ENCODE measurements around the gene URM1. TPM values are rescaled to one million over a fixed set of nuclear protein-coding genes. Genes with fewer than 3 reads are reported as not detected.

URM1 gene
- 22.0 and 41.8 TPM in 2 replicates for total RNA-seq

GRCh38 chr9:128370752-128371629 is at the start of gene URM1:
URM1 (plus strand) TSS chr9:128371374; CDS start chr9:128371381, 7 bp downstream.

GRCh38 chr9:128322404-128323211 is 48.6 kb upstream of the URM1 start, which contains the start of the genes COQ4 and TRUB2:
COQ4 (plus strand) TSS chr9:128322839; CDS start chr9:128322859, 20 bp downstream.
TRUB2 (minus strand) TSS chr9:128322447; CDS start chr9:128322408, 39 bp downstream.

GRCh38 chr9:128339761-128340690 is 31.1 kb upstream of the URM1 start, which contains the start of gene SLC27A4:
SLC27A4 (plus strand) TSS chr9:128340527; CDS start chr9:128343133, 2,606 bp downstream.

GRCh38 chr9:128420651-128421481 is 49.7 kb downstream of the URM1 start, which contains the start of gene CERCAM:
CERCAM (plus strand) TSS chr9:128420857; CDS start chr9:128420878, 21 bp downstream.

Other genes with a start within 250 kb of the URM1 start
- 26.3 and 74.3 TPM in 2 replicates for gene PTGES2, start 243.6 kb upstream of the URM1 start, total RNA-seq
- gene LCN2, start 221.9 kb upstream of the URM1 start, total RNA-seq: 0.39 and 0.54 TPM in 2 replicates
- 30.6 and 40.8 TPM in 2 replicates for gene BBLN, start 211.1 kb upstream of the URM1 start, total RNA-seq
- gene CIZ1, start 179.8 kb upstream of the URM1 start, total RNA-seq: 46.3 and 61.1 TPM in 2 replicates
- 5.6 and 33.4 TPM in 2 replicates for gene DNM1, start 168.0 kb upstream of the URM1 start, total RNA-seq
- gene GOLGA2, start 95.4 kb upstream of the URM1 start, total RNA-seq: 107 and 123 TPM in 2 replicates
- gene SWI5, start 95.1 kb upstream of the URM1 start, total RNA-seq: 23.5 and 38.1 TPM in 2 replicates
- gene TRUB2, start 48.9 kb upstream of the URM1 start, total RNA-seq: 15.7 and 22.2 TPM in 2 replicates
- gene COQ4, start 48.5 kb upstream of the URM1 start, total RNA-seq: 38.7 and 44.8 TPM in 2 replicates
- 9.0 and 26.0 TPM in 2 replicates for gene SLC27A4, start 30.8 kb upstream of the URM1 start, total RNA-seq
- 400 and 569 TPM in 2 replicates for gene CERCAM, start 49.5 kb downstream of the URM1 start, total RNA-seq
- 27.7 and 41.2 TPM in 2 replicates for gene ODF2, start 84.6 kb downstream of the URM1 start, total RNA-seq
- gene GLE1, start 133.3 kb downstream of the URM1 start, total RNA-seq: 16.1 and 30.6 TPM in 2 replicates
- gene SPTAN1, start 181.2 kb downstream of the URM1 start, total RNA-seq: 309 and 444 TPM in 2 replicates